GM12892 (cell line): ENCODE results near the gene OPA1.

Experiments
- POLR2A ChIP-seq: IDR thresholded peaks from 2 replicates; pipeline ENCODE4 v1.6.1; 2011; ENCODE audit warnings: low read depth, low read length, control low read depth
- POLR2AphosphoS5 ChIP-seq: IDR thresholded peaks from 2 replicates; pipeline ENCODE4 v1.6.1; 2011; ENCODE audit warnings: low read depth, low read length, control low read depth

GRCh38 chr3:193720169-193720568 lies 127.2 kb downstream of the OPA1 start:
- TF ChIP-seq POLR2A (no peak), POLR2AphosphoS5 (no peak)
